GM13977 (cell line): ENCODE results near the gene KBTBD8.

Experiments used
- DNase-seq: peaks from one replicate; pipeline ENCODE4 v3.0.0; 2012; ENCODE audit warnings: low spot score
- CTCF ChIP-seq: IDR thresholded peaks from 2 replicates; pipeline ENCODE4 v1.5.1; 2012; ENCODE audit warnings: mild to moderate bottlenecking, control low read depth; ENCODE audit not compliant: insufficient read depth; ENCODE audit errors: extremely low read depth, missing control alignments
- in situ Hi-C: fragments of 300-500 bp; cut with MboI; formaldehyde crosslinking; loops from one replicate; pipeline ENCODE4 v1.12.0; 2022; ENCODE audit warnings: low sequenced_read_pairs, low pct_unique_long_range_greater_than_20kb, mixed read lengths, inconsistent platforms; ENCODE audit not compliant: unreplicated experiment

The KBTBD8 gene

GRCh38 chr3:67059443-67059842, 61.3 kb downstream of the KBTBD8 start:
- no peak for DNase-seq

More at GRCh38 chr3:67059443-67059842, 61.3 kb downstream of the KBTBD8 start:
- in situ Hi-C loops, result no loop called here
- TF ChIP-seq CTCF, result no peak
